ENCODE measurements around the gene GABRD.

- no peak for TF ChIP-seq POLR2AphosphoS5 (IDR thresholded peaks at IDR 0.05; ENCODE audit: low read depth, low read length)
- TF ChIP-seq POLR2A (IDR thresholded peaks at IDR 0.05; ENCODE audit: low read depth, low read length), result no peak
- TF ChIP-seq SPI1 (IDR thresholded peaks at IDR 0.05; ENCODE audit: low read depth, low read length), result no peak
- TF ChIP-seq TAF1 (IDR thresholded peaks at IDR 0.05; ENCODE audit: low read depth, low read length), result no peak
- no peak for TF ChIP-seq PAX5 (IDR thresholded peaks at IDR 0.05; ENCODE audit: insufficient read depth, low read length, severe bottlenecking)
- TF ChIP-seq POU2F2 (IDR thresholded peaks at IDR 0.05; ENCODE audit: low read depth, low read length), result no peak
Observed at GRCh38 chr1:2067981-2068380, 48.8 kb downstream of the GABRD start.

All from GM12891 (cell line).